ENCODE data around the gene MOCS2. TPM values are rescaled to one million over a fixed set of nuclear protein-coding genes. Genes with fewer than 3 reads are reported as not detected.
"Not testable (repeated sequence)": the region's sequence is repeated elsewhere in the genome, so short reads cannot be mapped to it uniquely, and the experiment has no call there.

The MOCS2 gene, protein sequence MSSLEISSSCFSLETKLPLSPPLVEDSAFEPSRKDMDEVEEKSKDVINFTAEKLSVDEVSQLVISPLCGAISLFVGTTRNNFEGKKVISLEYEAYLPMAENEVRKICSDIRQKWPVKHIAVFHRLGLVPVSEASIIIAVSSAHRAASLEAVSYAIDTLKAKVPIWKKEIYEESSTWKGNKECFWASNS
- 65.7 and 74.0 TPM in 2 replicates for total RNA-seq (2014; rRNA removed; shearing (Covaris generic))

DNA sequence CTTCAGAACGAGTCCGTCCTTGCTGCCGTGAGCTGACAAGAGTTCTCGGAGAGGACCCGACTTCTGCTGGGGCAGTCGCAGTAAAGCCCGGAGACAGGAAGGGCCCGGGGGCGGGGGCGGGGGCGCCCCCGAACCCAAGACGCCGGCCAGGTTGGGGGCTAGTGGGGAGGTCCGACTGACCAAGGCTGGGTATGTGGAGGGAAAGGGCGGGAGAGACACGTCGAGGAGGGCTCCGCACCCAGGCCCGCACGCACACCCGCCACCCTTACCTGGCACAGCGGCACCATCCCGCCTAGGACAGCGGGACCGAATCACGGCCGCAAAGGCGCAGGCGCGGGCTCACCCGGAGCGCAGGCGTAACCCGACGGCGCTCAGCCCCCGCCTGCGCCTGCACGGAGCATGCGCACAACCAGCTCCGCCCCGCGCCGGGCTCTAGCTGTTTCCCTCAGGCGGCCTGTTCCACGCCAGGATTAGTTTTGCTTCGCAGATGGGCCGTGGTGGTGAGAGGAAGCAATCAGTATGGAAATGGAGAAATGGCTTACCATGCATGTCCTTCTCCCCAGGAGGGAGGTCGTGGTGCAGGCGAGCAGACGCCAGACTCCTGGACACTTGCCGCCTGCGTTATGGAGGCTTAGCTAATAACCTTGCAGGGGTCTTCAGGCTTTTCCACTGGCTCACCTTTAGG lies at the start of gene MOCS2:
Gene MOCS2 (minus strand): TSS at position 315 of the 685 bp plus-strand sequence. CDS start 2,583 bp downstream, outside the sequence.
- peak; percentile 85 for DNase-seq (ENCODE audit: low read depth)

DNA sequence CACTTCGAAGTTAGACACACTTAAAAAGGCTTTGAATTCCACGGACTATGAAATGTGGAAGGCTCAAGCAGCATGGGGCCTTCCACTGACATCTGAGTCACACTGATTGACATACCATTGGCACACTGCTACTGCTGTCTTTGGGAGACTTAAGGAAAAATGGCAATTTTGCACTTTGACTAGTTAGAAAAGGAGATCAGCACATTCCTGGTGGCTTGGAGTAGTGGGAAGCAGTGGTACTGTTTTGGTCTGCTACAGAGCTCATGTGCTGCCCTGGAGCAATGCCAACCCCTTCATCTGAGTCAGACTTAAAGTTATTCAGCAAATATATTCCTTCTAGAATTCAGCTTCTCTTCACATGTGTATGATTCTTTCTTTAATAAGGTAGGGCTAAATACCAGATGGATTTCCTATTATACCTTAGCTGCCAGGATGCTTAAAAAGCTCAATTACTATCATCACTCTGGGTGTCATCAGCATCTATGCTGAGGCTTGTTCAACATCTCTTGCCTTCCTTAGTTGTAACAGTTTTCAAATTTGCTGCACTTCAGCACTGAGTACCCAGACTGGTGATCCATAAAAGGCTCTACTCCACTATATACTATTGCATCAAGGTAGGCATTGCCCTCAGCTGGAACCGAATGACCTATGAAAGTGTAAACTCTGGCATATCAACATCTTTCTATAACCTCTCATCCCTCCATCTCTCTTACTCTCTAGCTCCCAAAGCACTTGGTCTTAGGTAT lies 42.3 kb upstream of the MOCS2 start:
- peak; percentile 68 for DNase-seq (ENCODE audit: low read depth)

DNA sequence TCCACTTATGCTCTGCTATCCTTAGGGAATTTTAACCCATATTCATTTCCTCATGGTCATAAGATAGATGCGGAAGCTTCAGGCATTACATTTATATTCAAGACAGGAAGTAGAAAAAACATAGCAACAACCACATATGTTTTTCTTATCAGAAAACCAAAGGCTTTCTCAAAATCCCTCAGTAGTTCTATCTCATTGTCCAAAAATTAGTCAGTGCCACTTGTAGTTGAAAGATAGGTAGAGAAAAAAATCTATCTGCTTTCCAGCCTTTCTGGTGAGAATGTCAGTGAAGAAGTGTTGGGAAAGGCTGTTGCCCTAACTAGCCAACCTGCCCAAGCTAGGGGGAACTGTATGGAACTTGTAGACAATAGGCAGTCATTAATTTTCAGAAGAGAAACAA lies 23.5 kb upstream of the MOCS2 start:
- DNase-seq (ENCODE audit: low read depth): no peak

- DNase-seq (ENCODE audit: low read depth): peak; percentile 40
Observed at GRCh38 chr5:53130266-53130665, 20.7 kb upstream of the MOCS2 start.

DNA sequence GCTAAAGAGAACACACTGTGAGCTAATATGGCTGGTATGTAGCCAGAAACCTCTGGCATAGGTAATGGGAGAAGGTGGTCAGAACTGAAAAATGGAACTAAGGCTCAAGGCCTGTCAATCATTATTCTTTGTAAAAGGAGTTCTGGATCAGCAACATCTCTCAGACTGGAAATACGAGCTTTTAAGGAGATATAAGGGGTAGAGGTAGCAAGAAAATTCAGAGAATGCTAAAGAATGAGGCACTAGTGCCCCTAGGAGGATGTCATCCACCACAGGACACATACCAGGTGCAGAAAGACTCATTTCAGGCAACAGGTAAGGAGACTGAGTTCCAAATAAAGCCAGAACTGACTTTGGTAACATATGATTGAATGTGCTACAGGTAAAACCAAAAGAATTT lies 18.9 kb upstream of the MOCS2 start:
- DNase-seq (ENCODE audit: low read depth): no peak

DNA sequence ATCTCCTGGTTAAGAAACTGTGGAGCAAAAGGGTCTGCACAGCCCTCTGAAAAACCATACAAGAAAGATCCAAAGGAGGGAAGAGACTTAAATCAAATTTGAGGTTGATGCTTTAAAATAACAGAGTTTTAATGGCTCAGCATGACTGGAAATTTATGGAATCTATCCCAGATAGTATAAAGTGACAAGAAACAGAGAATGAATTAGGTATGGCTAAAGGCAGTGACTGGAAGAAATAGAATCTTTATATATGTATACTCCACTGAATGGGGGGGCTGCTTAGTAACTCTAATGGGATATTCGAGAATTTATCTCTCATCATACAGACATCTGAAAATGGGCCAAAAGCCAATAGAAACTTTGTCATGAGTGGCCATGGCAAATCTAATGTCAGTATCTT lies 17.6 kb upstream of the MOCS2 start:
- no peak for DNase-seq (ENCODE audit: low read depth)

DNA sequence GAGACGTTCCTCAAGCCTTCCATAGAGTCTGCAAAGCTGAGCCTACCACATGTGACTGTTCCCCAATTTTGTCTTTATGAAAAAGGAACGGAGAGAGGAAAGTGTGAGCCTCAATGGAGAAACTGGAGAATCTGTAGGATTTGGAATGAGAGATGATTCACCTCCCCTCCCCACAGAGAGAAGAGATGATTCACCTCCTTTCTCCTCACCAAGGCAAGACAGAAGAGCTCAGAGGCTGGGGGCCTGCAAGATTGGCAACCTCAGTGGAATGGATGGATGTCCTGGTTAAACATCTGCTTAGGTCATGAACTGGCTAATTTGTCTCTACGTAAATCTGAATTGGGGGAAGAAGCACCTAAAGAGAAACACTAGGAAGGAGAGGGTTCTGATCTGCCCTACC lies 17.0 kb upstream of the MOCS2 start:
- peak; percentile 70 for DNase-seq (ENCODE audit: low read depth)

- peak; percentile 13 for DNase-seq (ENCODE audit: low read depth)
Observed at GRCh38 chr5:53123702-53124101, 14.1 kb upstream of the MOCS2 start.

DNA sequence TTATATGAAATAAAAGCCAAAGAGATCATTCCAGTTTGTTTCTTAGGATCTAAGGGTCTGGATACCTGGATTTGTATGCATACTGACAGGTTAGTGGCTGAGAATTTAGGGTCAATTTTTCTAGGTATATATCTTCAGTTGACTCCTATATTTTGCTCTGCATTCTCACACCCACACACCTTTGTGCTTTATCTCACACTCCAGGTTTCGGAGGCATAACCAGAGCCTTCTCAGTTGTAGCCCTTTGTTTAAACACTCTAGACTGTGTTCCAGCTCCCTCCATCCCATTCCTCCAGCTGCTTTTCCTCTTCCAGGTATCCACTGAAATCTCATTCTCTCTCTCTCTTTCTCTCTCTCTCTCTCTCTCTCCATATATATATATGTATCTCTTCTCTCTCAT lies 10.6 kb upstream of the MOCS2 start:
- DNase-seq (ENCODE audit: low read depth): no peak

GRCh38 chr5:53118879-53119278 lies 9.3 kb upstream of the MOCS2 start:
- DNase-seq (ENCODE audit: low read depth): no peak

DNA sequence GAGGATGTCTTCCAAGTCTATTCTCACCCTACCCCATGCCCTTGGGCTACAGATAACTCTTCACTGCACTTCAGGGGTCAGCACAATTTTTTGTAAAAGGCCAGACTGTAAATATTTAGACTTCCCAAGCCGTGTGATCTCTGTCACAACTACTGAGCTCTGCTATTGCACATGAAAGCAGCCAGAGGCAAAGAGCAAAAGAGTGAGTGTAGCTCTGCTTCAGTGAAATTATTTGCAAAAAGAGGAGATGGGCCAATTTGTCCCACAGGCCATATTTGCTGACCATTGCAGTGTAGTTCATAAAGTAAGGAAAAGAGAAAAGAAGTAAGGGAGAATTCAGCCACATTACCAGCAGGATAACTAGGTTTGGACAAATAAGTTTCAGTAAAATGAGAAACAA lies 7.0 kb upstream of the MOCS2 start:
- no peak for DNase-seq (ENCODE audit: low read depth)

GRCh38 chr5:53114988-53115387 lies 5.4 kb upstream of the MOCS2 start:
- DNase-seq (ENCODE audit: low read depth): no peak

GRCh38 chr5:53113947-53114346 lies 4.4 kb upstream of the MOCS2 start:
- DNase-seq (ENCODE audit: low read depth): no peak

DNA sequence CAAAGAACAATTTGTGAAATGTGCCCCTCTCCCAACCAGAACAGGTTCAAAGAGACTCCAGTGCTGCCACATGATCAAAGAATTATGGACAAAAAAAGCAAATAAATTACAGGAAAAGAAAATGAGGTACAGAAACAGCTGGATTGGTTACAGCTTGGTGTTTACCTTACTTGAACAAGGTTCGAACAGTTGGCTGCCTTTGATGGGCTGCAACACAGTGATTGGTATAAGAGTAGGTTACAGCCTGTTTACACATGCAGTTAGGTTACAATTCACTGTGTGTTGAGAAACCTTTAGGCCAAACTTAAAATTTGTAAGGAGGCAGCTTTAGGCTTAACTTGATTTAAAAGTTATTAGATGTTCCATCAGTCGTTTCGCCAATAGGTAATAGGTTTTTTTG lies 3.4 kb upstream of the MOCS2 start:
- no peak for DNase-seq (ENCODE audit: low read depth)

DNA sequence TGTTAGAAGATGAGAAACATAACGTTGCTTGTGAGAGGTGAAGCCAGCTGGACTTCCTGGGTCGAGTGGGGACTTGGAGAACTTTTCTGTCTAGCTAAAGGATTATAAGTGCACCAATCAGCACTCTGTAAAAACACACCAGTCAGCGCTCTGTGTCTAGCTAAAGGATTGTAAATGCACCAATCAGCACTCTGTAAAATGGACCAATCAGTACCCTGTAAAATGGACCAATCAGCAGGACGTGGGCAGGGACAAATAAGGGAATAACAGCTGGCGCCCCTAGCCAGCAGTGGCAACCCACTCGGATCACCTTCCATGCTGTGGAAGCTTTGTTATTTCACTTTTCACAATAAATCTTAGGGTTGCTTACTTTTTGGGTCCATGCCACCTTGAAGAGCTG lies 2.8 kb upstream of the MOCS2 start:
- not testable (repeated sequence) for DNase-seq (ENCODE audit: low read depth)

GRCh38 chr5:53111139-53111538 lies 1.6 kb upstream of the MOCS2 start:
- DNase-seq (ENCODE audit: low read depth): no peak

DNA sequence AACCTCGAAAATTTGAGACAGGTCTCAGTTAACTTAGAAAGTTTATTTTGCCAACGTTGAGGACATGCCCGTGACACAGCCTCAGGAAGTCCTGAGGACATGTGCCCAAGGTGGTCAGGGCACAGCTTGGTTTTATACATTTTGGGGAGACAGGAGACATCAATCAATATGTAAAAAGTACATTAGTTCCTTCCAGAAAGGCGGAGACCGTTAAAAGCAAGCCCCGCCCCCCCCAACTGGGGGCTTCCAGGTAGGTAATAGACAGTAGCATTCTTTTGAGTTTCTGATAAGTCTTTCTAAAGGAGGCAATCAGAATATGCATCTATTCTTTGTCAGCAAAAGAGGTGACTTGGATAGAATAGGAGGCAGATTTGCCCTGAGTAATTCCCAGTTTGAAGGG lies 599 bp upstream of the MOCS2 start:
- no peak for DNase-seq (ENCODE audit: low read depth)

GRCh38 chr5:53109056-53109442 lies 508 bp downstream of the MOCS2 start:
- no peak for DNase-seq (ENCODE audit: low read depth)

DNA sequence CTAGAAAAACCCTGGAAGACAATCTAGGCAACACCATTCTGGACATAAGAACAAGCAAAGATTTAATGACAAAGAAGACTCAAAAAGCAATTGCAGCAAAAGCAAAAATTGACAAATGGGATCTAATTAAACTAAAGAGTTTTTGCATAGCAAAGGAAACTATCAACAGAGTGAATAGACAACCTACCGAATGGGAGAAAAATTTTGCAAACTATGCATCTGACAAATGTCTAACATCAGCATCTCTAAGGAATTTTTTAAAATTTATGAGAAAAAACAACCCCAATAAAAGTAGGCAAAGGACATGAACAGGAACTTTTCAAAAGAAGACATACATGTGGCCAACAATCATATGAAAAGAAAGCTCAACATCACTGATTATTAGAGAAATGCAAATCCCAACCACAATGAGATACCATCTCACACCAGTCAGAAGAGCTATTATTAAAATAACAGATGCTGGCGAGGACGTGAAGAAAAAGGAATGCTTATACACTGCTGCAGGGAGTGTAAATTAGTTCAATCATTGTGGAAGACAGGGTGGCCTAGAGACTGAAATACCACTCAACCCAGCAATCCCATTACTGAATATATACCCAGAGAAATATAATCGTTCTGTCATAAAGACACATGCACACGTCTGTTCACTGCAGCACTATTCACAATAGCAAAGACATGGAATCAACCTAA lies 3.8 kb downstream of the MOCS2 start:
- no peak for DNase-seq (ENCODE audit: low read depth)

- DNase-seq (ENCODE audit: low read depth): no peak
Observed at GRCh38 chr5:53100606-53101005, 9.0 kb downstream of the MOCS2 start.

DNA sequence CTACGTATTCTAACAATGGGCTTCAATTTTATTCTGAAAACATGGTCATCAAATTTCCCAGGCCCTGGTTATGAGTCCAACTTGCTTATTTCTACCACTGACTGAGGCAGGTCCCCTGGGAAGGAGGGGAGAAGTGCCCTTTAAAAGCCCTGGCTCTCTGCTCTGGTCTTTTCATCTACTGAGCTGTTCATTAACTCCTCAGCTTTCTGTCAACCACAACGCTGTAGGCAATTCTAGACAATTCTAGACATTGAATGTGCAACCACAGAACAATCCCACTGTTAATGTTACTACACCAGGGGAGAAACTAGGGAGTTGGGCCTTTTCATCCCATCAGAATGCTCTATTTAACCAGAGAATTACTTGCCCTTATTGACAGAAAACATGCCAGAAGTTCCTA lies 10.0 kb downstream of the MOCS2 start:
- DNase-seq (ENCODE audit: low read depth): peak; percentile 25

DNA sequence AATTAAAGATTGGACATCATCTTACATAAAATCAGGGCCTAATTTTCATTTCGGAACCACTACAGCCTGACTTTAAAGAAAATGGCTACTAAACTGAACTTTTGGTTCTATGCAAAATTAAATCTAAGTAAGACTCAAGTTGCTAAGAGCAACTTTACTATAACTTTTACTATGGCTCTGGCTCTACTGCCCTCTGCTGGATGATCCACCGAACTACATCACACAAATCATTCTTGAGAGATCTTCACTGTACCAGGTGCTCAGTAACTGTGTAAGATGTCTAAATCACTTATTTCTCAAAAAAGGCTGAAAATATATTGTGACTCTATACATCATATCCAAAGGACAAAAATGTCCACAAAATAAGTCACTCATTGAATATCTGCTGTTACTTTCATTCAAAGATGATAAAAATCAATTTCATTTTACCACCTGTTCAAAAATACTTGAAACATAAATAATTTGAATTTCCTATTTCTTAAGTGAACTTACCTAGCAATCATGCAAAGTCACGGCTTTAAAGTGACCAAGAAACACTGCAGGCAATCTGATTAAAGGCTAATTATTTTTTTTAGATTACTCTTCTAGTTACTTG lies 13.5 kb downstream of the MOCS2 start:
- DNase-seq (ENCODE audit: low read depth): peak; percentile 48
